ENCODE data around the gene ERMN.

DNA sequence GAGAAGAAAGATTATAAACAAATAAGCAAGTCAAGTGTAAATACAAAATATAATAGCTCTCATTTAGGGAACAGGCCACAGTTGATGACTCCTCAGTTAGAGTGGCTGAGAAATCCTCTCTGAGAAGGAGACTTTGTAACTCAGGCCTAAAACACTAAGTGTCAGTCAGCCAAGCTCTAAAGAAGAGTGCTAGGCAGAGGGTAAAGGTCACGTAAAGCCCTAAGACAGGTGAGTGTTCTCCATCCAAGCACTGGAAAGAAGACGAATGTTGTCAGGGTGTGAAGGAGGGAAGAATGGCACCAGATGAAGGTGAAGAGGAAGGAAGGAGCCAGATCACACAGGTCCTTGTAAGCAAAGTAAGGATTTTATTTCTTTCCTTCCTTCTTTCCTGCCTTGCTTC lies 24.3 kb downstream of the ERMN start:
- TF ChIP-seq NR3C1 (CRISPR knock-in tag; conservative IDR thresholded peaks at IDR 0.05; ENCODE audit: low read depth) (no peak), FOXJ3 (CRISPR knock-in tag; IDR thresholded peaks at IDR 0.05; ENCODE audit: borderline replicate concordance) (no peak), MAX (CRISPR knock-in tag; IDR thresholded peaks at IDR 0.05) (no peak), TP53 (CRISPR knock-in tag; IDR thresholded peaks at IDR 0.05) (no peak), ESRRA (CRISPR knock-in tag; IDR thresholded peaks at IDR 0.05; ENCODE audit: borderline replicate concordance) (no peak)
- TF ChIP-seq, protein P1, sequence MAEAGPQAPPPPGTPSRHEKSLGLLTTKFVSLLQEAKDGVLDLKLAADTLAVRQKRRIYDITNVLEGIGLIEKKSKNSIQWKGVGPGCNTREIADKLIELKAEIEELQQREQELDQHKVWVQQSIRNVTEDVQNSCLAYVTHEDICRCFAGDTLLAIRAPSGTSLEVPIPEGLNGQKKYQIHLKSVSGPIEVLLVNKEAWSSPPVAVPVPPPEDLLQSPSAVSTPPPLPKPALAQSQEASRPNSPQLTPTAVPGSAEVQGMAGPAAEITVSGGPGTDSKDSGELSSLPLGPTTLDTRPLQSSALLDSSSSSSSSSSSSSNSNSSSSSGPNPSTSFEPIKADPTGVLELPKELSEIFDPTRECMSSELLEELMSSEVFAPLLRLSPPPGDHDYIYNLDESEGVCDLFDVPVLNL (CRISPR knock-in tag; IDR thresholded peaks at IDR 0.05; ENCODE audit: borderline replicate concordance, low read depth), result no peak
- TF ChIP-seq, protein P2, sequence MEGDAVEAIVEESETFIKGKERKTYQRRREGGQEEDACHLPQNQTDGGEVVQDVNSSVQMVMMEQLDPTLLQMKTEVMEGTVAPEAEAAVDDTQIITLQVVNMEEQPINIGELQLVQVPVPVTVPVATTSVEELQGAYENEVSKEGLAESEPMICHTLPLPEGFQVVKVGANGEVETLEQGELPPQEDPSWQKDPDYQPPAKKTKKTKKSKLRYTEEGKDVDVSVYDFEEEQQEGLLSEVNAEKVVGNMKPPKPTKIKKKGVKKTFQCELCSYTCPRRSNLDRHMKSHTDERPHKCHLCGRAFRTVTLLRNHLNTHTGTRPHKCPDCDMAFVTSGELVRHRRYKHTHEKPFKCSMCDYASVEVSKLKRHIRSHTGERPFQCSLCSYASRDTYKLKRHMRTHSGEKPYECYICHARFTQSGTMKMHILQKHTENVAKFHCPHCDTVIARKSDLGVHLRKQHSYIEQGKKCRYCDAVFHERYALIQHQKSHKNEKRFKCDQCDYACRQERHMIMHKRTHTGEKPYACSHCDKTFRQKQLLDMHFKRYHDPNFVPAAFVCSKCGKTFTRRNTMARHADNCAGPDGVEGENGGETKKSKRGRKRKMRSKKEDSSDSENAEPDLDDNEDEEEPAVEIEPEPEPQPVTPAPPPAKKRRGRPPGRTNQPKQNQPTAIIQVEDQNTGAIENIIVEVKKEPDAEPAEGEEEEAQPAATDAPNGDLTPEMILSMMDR (IDR thresholded peaks at IDR 0.05), result no peak

Measured in WTC11 (cell line).